SH-SY5Y (cell line): ENCODE data around the gene DALRD3.

Source experiments
- GATA2 ChIP-seq: IDR thresholded peaks from 2 replicates; pipeline ENCODE4 v1.6.1; 2011; ENCODE audit warnings: mild to moderate bottlenecking, low read depth, low read length
- GATA3 ChIP-seq: IDR thresholded peaks from 2 replicates; pipeline ENCODE4 v1.6.1; 2011; ENCODE audit warnings: low read depth, mild to moderate bottlenecking, low read length, moderate library complexity

- TF ChIP-seq GATA3 (no peak), GATA2 (no peak)
Measured at GRCh38 chr3:49012441-49013017, 5.9 kb downstream of the DALRD3 start.
